GM18907 (cell line): Measurements from ENCODE around the gene SCAMP4.

ENCODE experiments used
- ATAC-seq: cut with Tn5 transposase; IDR thresholded peaks from one replicate; pipeline ENCODE4 v1.9.1; 2021; ENCODE audit warnings: mild to moderate bottlenecking, moderate library complexity; ENCODE audit not compliant: unreplicated experiment

SCAMP4 gene

DNA sequence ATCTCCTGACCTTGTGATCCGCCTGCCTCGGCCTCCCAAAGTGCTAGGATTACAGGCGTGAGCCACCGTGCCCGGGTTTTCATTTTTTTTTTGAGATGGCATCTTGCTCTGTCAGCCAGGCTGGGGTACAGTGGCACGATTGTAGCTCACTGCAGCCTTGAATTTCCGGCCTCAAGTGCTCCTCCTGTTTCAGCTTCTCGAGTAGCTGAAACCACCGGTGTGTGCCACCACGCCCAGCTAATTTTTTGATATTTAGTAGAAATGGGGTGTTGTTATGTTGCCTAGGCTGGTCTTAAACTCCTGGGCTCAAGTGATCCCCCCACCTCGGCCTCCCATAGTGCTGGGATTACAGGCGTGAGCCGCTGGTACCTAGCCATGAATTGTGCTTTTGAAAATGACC lies 5.9 kb downstream of the SCAMP4 start:
- ATAC-seq, result no peak

DNA sequence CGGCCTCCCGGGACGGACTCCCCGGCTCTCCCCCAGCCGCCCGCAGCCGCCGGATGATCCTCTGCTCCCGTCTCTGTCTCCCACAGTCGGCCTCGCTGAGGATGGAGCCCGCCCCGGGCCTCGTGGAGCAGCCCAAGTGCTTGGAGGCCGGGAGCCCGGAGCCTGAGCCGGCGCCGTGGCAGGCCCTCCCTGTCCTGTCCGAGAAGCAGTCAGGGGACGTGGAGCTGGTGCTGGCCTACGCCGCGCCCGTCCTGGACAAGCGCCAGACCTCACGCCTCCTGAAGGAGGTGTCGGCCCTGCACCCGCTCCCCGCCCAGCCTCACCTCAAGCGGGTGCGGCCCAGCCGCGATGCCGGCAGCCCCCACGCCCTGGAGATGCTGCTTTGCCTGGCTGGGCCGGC lies 6.8 kb downstream of the SCAMP4 start:
- no peak for ATAC-seq

DNA sequence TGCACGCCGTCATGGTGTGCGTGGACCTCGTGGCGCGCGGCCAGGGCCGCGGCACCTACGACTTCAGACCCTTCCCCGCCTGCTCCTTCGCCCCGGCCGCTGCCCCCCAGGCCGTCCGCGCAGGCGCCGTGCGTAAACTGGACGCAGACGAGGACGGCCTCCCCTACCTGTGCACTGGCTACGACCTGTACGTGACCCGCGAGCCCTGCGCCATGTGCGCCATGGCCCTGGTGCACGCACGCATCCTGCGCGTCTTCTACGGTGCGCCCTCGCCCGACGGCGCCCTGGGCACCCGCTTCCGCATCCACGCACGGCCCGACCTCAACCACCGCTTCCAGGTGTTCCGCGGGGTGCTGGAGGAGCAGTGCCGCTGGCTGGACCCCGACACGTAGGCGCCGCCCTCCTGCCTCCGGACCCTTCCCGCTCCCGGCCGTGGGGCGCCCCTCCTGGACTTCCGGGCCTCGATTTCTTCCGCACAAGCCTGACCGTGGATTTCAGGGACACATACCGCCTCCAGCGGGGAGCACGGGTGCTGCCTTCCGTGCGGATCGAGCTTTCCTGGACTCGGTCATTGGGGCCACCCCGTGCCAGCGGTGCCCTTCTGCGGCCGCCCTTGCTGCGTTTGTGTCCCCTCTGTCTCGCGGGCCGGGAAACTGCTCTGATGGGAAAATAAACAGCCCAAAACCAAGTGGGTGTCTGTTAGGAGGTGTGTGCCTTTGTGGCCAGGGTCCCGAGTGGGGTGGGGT lies 7.7 kb downstream of the SCAMP4 start:
- no peak for ATAC-seq

DNA sequence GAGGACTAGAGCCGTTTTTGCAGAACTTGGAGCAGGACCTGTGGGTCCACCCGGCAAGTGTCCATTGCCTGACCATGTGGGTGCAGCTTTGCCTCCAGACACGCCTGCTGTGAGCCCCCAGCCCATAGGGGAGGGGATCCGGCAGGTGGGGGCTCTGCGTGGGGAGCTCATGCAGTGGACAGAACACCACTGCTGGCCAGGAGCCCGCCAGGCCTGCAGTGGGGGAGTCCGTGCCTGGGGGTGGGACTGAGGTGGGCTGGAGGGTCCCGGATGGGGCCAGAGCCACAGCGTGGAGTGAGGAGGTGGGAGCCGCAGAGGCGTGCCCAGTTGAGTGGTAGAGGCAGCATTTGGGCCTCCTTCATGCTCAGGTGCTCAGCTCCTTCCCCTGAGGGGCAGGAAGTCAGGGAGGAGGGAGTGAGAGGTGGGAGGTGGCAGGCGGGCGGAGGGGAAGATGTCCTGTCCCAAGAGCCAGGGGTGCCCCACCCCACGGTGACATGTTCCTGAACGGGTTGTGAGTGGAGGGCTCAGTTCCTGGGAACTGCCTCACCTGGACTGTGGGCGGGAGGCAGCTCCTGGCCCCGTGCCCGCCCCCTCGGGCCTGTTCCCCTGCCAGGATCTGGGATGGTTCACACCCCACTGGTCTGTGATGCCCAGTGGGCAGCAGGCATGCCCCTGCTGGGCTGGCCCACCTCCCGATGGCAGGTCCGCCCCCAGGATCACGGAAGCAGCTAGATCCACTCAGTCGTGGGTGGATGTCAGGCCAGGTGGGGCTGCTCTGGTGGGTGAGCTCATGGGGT lies 8.8 kb downstream of the SCAMP4 start:
- no peak for ATAC-seq

DNA sequence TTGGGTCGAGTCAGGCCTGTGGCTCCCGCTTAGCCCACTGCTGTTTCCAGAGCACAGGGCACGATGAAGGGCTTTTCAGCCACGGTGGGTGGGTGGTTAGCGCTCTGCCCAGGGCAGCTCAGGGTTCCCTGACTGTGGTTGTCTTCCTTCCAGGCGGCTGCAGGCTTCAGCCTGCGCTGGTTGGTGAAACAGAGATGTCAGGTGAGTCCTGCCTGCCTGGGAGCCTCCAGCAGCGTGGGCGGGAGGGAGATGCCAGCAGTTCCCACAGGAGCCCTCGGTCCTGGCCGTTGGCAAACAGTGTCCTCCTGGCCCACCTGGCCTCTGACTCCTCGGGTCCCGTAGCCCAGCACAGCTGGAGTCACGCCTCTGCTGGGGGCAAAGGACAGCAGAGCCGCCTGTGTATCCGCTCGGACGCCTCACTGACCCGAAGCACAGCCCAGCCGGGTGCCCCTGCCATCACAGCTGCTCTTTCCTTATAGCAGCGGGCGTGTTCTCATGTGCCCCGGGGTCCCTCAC lies 9.7 kb downstream of the SCAMP4 start:
- no peak for ATAC-seq

DNA sequence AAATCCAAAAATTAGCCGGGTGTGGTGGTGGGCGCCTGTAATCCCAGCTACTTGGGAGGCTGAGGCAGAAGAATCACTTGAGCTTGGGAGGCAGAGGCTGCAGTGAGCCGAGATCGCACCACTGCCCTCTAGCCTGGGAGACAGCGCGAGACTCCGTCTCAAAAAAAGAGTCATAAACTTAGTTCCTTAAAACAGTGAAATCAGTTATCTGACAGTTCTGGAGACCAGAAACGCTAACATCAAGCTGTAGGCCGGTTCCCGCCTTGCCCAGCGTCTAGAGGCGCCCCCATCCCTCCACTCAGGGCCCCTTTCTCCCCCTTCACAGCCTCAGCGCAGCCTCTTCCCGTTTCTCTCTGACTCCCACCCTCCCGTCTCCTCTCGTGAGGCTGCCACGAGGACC lies 11.9 kb downstream of the SCAMP4 start:
- ATAC-seq, result no peak

DNA sequence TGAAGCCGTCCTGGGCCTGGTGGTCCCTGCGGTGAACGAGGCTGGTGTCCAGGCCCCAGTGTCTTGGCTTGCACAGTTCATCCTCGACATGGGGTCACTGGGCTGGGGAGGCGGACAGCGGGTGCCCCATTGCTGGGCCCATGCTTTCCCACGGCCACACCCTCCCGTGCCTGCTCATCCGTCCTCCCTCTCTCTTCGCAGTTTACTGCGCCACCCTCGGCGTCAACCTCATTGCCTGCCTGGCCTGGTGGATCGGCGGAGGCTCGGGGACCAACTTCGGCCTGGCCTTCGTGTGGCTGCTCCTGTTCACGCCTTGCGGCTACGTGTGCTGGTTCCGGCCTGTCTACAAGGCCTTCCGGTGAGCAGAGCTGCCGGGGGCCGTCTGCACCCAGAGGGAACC lies 12.7 kb downstream of the SCAMP4 start:
- no peak for ATAC-seq

DNA sequence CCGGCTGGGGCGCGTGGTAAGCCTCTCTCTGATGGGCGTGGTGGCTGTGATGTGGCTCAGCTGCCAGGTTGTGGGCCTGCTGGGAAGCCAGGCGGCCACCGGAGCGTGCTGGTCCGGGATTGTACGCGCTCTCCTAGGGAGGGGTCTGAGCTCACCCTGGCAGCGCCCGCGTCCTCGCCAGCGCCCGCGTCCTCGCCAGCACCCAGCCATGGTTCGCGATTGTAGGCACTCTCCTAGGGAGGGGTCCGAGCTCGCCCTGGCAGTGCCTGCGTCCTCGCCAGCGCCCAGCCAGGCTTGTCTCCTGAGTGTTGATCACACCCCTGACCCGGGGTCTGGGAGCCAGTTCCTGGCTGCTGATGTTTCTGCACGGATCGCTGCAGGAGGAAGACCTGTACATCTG lies 13.8 kb downstream of the SCAMP4 start:
- ATAC-seq, result no peak

DNA sequence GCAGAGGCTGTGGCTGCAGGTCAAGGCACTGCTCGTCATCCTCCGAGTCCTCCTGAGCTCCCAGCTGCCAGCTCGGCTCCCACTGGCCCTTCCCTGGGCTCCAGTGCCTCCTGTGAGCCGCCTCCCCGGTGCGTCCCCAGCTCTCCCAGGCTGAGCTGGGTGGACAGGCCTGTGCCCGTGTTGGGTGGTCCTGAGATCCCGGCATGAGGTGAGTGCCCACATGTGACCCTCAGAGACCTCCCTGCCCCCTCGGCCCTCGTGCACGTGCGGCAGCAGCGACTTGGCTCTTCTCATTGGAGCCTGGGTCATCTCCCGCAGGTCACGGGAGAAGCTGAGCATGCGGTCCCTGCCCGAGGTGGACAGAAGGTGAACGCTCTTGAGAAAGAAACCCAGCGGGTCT lies 15.4 kb downstream of the SCAMP4 start:
- ATAC-seq, result no peak

DNA sequence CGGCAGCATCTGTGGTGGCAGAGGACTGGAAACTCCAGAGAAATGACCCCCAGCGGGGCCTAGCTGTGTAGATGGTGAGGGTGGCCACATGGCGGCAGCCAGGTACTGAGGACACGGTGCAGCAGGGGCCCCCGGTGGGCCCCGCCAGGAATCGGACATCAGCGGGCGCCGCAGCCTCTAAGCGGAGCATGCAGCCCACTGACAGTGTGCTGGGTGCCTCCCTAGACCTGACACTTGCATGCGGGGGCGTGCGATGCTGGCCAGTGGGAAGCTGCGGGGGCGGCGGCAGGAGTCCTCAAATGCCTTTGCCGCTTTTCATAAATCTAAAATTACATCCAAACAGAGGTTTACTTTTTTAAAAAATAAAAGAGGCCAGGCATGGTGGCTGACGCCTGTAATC lies 16.1 kb downstream of the SCAMP4 start:
- no peak for ATAC-seq

DNA sequence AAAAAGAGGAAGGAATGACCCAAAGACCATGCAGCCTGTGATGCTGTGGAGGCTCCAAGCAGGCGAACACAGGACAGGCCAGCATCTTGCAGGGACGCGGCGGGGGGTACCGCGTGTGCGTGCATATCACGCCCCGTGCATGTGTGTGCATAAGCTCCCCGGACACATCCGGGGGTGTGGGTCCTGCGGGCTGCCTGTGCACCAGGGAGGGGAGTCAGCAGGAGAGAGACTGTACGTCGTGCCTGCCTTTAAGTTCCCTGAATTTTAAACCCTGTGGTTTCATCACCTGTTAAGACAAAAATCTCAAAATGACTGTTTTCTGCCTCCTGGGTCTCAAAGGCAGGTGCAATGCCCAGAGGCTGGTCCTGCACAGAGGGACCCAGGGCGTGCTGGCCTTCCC lies 16.6 kb downstream of the SCAMP4 start:
- ATAC-seq, result no peak

DNA sequence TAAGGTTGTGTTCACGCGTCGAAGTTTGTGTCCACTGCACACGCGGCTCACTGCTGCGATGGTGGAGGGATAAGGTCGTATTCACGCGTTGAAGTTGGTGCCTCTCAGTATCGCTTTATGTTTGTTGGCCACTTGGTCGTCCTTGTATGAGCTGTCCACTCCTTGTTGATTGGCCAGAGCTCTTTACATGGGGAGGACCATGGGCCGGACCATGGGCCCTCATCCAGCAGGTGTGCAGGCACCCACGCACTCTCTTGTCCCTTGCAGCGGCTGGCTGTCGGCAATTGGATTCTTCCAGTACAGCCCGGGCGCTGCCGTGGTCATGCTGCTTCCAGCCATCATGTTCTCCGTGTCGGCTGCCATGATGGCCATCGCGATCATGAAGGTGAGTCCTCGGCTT lies 17.6 kb downstream of the SCAMP4 start:
- no peak for ATAC-seq

DNA sequence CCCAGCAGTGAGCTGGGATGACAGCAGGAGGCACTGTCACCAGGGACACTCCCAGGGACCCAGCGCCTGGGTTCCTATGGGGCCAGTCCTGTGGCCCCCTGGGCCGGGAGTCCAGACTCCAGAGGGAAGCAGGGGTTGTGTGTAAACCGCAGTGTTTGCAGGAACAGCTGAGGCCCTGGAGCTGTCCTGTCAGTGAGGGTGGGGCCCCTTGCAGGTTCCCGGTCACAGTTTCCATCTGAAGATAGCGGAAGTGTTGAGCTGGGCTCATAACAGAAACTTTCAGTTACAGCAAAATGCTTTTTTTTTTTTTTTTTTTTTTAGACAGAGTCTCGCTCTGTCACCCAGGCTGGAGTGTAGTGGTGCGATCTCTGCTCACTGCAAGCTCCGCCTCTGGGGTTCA lies 18.1 kb downstream of the SCAMP4 start:
- no peak for ATAC-seq

DNA sequence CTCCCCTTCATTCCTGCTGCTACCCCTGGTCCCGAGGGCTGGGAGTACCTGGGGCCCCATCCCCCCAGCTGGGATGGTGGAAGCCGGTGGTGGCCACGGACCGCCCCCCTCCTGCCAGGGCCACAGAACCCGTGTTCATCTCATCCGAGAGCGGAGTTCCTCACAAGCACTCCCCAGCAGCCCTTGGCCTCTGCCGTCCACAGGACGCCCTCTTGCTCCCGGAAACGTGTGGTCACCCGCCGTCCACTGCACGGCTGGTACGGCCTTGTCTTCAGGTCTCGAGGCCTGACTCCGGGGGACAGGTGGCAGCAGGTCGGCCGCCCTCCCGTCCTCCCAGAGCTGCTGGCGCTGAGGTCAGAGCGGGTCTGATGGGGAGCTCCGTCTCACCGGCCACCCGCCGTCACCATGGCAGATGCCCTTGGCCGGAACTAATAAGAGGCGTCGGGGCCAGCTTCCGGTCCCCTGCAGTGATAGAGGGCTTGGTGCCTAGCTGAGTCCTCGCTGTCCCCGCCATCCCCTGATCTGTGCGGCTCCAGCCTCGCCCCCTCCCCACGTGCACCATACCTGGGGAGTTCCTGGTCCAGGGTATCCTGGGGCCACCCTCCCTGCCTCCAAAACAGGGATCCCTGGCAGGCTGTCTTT lies 19.2 kb downstream of the SCAMP4 start:
- no peak for ATAC-seq

DNA sequence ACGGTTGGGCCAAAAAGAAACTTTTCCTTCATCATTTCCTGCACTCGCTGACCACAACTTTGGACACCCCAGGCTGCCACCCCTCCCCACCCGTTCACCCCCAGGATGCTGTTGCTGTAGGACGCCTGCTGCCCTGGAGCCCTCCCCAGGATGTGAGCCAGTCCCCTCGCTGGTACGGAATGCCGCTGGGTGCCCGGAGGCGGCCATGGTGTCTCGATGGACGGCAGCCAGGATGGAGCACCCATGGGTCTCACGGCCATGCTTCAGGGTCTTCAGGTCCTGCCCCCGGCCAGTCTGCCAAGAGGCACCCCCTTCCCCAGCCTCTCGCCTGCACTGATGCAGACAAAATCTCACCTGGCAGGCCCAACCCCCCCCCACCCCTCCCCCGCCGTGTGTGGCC lies 20.3 kb downstream of the SCAMP4 start:
- no peak for ATAC-seq

DNA sequence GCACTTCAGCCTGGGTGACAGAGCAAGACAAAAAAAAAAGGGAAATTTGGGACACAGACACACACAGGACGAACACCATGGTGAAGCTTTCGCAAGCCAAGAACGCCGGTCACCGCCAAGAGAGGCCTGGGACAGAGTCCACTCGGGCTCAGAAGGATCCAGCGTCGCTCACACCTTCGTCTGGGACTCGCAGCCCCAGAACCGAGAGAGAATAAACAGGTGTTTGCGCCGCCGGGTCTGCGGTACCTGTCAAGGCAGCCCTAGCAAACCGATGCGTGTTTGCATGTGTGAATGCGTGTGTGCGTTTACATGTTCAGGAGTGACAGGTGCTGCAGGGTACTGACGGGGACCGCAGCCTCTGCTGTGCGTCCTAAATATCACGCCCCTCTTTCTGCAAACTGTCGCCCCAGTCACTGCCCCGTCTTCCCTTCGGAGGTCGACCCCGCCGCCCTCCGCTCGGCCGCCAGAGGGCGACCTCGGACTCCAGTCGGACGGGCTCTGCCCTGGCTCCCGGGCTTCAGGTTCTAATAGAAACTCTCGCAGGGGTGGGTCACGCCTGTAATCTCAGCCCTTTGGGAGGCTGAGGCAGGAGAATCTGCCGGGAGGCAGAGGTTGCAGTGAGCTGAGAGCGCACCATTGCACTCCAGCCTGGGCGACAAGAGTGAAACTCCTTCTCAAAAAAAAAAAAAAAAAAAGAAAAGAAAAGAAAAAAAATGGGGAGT lies 24.0 kb downstream of the SCAMP4 start:
- peak; percentile 74 for ATAC-seq

DNA sequence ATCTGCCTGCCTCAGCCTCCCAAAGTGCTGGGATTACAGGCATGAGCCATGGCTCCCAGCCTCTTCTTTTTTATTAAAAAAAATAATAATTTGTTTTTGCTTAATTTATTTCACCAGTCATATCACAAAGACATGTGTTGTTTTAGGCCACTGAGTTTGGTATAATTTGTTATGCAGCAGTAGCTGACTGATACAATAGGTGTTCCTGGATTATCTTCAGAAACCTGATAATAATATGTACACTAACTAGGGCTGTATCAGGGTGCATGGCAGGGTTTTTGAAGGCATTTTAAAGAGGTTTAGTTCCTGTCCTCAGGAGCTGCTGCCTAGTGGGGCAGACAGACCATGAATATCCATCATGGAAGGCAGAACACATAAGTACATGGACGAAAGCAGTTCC lies 26.2 kb downstream of the SCAMP4 start:
- no peak for ATAC-seq

DNA sequence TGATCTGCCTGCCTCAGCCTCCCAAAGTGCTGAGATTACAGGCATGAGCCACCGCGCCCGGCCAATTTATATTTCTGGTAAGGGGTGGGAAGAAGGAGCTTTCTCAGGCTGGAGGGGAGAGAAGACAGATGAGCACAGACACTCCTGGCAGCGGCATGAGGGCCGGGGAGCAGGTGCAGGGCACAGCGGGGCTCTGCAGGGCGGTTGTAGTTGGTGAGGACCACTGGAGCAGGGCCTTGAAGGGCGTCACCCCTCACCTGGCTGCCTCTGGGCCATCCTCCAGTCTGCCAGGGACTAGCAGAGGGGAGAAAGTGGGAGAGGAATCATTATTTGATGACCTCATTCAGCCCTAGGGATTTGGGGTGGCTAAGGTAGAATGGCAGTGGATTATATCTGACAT lies 27.2 kb downstream of the SCAMP4 start:
- ATAC-seq, result no peak

DNA sequence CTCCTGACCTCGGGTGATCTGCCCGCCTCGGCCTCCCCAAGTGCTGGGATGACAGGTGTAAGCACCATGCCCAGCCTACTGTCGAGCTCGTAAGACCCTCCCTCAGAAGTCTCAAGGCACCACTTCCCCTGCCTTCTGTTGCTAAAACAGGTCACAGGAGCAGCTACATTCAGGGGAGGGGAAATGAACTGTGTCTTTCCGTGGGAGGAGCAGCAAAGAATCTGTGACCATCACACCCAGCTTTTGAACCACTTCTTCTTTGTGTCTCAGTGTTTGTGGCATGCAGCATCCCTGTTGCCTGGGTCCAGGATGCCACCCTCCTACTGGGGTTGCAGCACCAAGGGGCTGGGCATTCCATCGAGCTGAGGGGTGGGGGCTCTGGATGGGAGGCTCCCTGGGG lies 28.0 kb downstream of the SCAMP4 start:
- ATAC-seq, result no peak

DNA sequence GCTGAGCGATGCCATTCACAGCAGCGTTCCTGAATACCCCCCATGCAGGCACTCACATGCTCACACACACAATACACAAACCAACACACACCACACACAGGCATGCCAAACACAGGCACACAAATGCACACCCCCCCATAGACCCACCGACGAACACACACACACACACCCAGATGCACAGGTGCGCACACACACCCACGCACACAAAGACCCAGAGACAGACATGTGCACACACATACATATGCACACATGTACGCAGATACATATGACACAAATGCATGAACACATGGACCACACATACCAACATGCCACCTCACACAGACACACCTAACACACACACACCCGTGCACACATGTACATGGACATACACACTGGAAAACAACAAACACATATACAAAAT lies 28.7 kb downstream of the SCAMP4 start:
- ATAC-seq, result no peak

DNA sequence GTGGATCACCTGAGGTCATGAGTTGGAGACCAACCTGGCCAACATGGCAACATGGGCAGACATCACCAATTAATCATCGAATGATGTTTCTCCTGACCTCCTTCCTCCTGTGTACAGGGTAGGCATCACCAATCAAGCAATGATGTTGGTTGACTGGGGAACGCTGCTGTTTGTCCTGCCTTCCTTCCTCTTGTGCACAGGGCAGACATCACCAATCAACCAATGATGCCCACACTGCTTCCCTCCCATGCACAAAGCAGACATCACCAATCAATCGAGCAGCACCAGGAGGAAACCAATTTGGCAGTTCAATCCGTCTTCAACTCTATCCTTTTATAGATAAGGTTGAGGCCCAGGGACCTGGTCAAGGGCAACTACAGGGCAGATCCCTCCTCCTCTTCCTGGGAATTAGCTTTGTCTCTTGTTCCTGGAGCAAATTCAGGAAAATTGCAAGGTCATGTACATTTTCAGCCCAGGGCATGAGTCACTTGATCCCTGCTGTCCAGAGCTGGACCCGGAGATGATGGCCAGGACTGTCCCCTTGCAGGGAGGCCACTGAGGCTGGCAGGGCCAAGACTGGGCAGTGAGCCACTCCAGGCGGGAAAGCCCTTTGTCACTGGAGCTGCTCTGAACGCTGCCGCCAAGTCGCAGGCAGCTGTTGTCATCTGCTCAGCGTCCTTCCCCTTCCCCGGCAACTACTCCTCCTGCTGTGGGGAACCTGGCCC lies 30.4 kb downstream of the SCAMP4 start:
- ATAC-seq, result no peak
